ENCODE measurements around the gene RDH5.

RDH5 gene

DNA sequence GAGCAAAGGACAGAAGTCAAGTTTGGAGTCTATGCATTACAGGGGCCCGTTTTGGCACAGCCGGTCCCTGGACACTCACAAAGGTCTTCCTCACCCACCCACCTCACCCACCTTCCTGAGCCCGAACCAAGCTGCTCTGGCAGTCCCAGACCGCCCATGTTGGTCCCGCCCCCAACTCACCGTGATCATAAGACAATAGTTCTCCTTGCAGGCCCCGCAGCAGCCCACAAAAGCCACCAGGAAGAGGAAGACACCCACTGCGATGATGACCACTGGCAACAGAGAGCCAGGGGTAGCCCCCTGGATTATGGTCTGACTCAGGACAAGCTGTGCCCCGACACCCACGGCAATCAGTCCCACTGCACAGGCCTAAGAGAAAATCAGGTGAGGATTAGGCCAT lies 6.8 kb downstream of the RDH5 start:
- peak overlapping the region; percentile 87 for H3K27ac Mint-ChIP-seq
- peaks cover 40% of the 10 kb centered on the region for H3K4me1 Mint-ChIP-seq (ENCODE audit: low read depth)
- H3K27me3 Mint-ChIP-seq, result no peaks in the 10 kb centered on the region
- no peaks in the 10 kb centered on the region for H3K36me3 Mint-ChIP-seq
- H3K4me3 Mint-ChIP-seq, result peak overlapping the region; percentile 81
- H3K9me3 Mint-ChIP-seq (ENCODE audit: low read depth), result no peaks in the 10 kb centered on the region

DNA sequence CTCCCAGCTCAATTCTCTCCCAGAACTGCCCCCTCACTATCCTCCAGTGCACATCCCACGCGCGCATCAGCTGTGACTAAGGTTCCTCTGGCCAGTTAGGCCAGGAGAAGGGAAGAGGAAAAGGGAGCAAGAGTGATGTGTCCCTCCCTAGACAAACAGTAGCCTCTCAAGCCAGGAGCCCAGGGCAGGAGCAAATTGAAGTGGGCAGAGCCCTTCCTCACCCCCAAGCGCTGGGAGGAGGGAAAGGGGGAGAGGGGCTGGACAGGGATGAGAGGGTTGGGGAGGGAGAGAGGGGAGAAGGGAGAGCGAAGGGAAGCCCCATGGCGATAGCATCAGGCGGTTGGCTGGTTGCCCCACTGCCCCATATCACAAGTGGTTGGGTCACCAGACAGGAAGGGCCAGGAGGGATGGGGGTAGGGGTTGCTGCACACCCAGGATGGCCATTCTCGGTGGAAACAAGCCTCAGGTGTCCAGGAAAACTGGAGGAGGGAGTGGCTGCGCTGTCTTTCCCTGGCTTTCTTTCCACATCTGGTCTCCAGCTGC lies 7.5 kb downstream of the RDH5 start:
- Mint-ChIP-seq H3K27me3 (no peaks in the 10 kb centered on the region), H3K27ac (peak overlapping the region; percentile 87), H3K4me3 (peak overlapping the region; percentile 81), H3K9me3 (ENCODE audit: low read depth) (no peaks in the 10 kb centered on the region), H3K36me3 (no peaks in the 10 kb centered on the region), H3K4me1 (ENCODE audit: low read depth) (peaks cover 40% of the 10 kb centered on the region)

DNA sequence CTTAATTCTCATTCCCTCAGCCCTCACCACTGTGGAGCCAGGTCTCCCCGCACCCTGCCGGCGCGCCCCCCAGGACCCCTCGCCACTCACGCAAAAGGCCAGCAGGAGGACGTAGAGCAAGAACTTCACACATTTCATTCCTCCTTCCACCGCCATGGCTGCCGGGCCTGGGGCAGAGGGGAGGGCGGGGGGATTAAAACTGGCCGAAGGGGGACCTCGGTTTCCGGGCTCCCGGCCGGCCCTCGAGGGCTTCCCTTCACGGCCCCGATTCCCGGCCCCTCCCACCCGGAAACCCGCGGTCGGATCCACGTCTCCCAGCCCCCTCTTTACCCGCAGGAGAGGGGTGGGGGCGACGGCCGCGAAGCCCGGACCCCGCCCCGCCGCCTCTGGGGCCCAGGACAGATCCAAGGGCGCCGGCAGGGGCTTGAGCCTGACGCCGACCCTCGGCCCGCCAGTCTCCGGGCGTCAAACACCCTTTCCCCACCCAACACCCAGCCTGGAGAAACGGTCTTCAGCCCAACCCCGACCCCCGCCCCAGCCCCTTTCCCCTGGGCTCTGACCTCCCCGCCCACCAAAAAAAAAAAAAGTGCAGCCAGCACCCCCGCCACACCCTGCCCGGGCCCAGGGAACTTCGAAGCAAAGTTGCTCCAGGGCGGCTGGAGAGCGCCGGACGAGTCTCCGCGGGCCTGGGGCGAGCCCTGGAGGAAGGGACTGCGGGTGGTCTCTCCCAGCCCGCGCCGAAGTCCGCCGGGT lies 8.2 kb downstream of the RDH5 start:
- Mint-ChIP-seq H3K27ac (no peak overlapping the region), H3K9me3 (ENCODE audit: low read depth) (no peaks in the 10 kb centered on the region), H3K27me3 (no peaks in the 10 kb centered on the region), H3K4me3 (peak overlapping the region; percentile 81), H3K36me3 (no peaks in the 10 kb centered on the region), H3K4me1 (ENCODE audit: low read depth) (peaks cover 40% of the 10 kb centered on the region)

DNA sequence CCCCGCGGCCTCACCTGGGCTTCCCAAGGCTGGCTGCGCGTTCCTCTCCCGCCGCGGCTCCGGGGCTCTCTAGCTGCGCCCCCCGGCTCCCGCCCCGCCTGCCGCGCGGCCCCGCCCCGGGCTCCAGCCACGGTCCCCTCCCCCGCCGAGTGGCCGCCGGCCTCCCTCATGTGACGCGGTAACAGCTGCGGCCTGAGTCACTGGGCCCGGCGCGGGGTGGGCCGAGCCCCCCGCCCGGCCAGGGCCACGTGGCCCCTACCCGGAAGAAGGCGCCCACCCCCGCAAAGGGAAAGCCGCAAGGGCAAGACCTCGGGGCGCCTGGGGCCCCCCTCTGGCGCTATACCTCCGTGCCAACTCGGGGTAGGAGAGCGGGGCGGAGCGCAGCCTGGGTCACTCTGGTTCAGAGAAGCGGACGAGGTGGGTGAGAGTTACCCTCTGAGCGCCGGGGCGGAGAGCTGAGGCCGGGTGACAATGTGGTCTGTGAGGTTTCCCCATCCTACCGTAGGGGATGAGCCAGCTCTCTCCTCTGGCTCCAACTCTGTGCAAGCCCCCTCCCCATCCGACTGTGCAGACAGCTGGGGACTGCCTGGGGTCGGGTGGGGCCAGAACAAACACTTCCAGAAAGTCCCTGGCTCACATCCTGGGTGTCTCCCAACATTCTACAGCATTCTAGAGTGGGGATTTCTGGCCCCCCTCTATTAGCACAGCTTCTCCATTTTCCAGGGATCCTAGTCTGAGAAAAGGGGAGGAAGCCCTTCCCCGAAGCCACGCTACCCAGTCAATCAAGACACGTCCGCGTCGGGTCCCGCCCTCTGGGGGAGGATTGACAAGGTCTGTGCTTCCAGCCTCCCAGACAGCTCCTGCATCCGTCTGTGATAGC lies 9.0 kb downstream of the RDH5 start, which contains the start of gene CD63:
CD63 (minus strand) TSS at position 71 of the 880 bp plus-strand sequence. CDS start 668 bp downstream, outside the sequence.
- H3K27me3 Mint-ChIP-seq, result no peaks in the 10 kb centered on the region
- H3K36me3 Mint-ChIP-seq, result no peaks in the 10 kb centered on the region
- peak within 1 kb of the TSS; percentile 94 for H3K27ac Mint-ChIP-seq
- H3K9me3 Mint-ChIP-seq (ENCODE audit: low read depth), result no peaks in the 10 kb centered on the region
- peak within 1 kb of the TSS; percentile 86 for H3K4me3 Mint-ChIP-seq
- H3K4me1 Mint-ChIP-seq (ENCODE audit: low read depth), result peaks cover 40% of the 10 kb centered on the region

DNA sequence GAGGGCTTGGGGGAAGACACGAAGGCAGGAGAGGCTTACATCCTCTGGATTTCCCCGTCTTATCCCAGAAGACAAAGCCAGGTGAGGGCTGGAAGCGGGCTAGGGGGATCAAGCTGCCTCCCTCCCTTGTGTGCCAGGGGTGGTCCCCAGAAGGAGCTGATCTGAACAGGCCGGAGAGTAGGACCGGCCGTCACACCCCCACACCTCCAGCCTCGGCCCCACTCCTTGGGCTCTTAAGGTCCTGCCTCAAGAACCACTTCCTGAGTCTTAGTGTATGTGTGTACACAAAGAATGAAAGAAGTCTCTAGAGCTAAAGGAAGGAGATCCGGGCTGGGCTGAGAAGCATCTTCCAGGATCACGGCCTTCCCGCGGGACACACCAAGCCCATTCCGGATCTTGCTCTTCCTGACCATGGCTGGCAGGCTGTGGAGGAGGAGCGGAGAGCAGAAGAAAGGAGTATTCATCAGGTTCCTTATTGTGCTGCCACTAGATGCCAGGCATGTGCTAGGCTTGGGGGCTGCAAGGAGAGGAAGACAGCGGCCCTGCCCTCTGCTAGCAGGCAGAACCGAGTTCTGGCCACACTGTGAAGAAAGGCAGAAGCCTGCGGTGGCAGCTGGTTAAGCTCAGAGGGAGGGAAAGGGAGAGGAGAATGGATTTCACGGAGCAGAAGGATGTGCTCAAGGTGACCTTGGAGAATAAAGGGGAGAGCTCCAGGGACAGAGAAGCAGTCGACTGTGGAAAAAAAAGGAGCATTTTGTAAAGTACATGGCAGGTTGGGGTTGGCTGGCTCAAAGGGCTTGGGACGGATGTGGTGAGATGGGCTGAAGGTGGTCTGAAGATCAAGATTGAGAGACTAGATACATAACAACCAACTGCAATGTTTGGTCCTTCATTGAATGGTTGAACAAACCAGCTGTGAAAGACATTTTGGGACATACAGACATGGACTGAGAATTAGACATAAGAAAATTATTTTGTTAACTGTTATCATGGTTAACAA lies 9.9 kb downstream of the RDH5 start:
- Mint-ChIP-seq H3K27ac (peak overlapping the region; percentile 94), H3K4me3 (peak overlapping the region; percentile 86), H3K9me3 (ENCODE audit: low read depth) (no peaks in the 10 kb centered on the region), H3K27me3 (no peaks in the 10 kb centered on the region), H3K4me1 (ENCODE audit: low read depth) (peaks cover 36% of the 10 kb centered on the region), H3K36me3 (no peaks in the 10 kb centered on the region)

DNA sequence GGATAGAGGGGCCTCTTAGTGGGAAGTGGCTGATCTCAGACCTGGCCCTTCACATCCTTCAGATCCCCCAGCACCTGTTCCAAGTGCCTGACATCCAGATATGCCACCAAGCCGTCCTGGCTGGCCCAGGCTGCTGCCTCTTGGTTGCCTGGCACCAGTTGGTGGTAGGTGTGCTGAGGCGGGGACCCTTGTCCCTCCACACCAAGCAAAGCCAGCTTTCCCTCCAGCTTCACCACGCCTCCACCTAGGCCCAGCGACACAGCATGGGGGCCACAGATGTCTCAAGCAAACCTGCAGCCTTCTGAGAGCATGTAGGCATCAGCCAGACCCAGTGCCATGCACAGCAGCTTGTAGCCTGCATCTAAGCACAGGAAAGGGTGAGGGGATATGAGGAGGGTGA lies 12.1 kb downstream of the RDH5 start:
- Mint-ChIP-seq H3K4me3 (no peak overlapping the region), H3K9me3 (ENCODE audit: low read depth) (no peaks in the 10 kb centered on the region)

DNA sequence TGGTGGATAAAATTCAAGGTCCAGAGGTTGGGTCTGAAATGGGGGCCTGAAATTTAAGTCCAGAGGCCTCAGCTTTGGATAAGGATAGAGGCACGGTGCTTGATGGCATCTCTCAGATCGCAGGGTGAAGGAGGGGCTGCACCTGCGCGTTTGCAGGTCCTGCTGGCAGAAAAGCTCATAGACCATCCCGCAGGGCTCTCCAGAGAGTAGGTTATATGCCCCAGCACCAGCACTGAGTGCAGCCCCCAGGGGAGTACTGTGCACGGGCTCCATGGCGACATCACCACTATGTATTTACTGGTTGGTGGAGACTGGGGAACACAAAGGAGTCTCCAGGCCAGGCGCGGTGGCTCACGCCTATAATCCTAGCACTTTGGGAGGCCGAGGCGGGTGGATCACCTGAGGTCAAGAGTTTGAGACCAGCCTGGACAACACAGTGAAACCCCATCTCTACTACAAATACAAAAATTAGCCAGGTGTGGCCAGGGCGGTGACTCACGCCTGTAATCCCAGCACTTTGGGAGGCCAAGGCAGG lies 12.9 kb downstream of the RDH5 start:
- Mint-ChIP-seq H3K4me1 (ENCODE audit: low read depth) (peaks cover 30% of the 10 kb centered on the region), H3K27me3 (no peaks in the 10 kb centered on the region), H3K4me3 (no peak overlapping the region), H3K9me3 (ENCODE audit: low read depth) (no peaks in the 10 kb centered on the region), H3K36me3 (no peaks in the 10 kb centered on the region), H3K27ac (no peak overlapping the region)

More for the DNA sequence above, 12.1 kb downstream of the RDH5 start:
- no peaks in the 10 kb centered on the region for H3K36me3 Mint-ChIP-seq
- peaks cover 26% of the 10 kb centered on the region for H3K4me1 Mint-ChIP-seq (ENCODE audit: low read depth)
- H3K27me3 Mint-ChIP-seq, result no peaks in the 10 kb centered on the region
- no peak overlapping the region for H3K27ac Mint-ChIP-seq

DNA sequence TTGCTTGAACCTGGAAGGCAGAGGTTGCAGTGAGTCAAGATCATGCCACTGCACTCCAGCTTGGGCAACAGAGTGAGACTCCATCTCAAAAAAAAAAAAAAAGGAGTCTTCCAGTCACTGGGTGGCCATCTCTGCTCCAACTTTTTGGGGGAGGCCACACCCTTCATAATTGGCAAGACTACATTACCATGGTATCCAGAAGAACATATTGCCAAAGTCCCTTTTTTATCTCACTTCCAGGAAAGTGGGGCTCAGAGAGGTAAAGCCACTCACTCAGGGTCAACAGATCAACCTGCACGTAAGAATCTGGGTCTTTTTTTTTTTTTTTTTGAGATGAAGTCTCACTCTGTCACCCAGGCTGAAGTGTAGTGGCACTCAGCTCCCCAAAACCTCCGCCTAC lies 13.7 kb downstream of the RDH5 start:
- no peak overlapping the region for H3K4me3 Mint-ChIP-seq
- H3K27ac Mint-ChIP-seq, result no peak overlapping the region
- H3K4me1 Mint-ChIP-seq (ENCODE audit: low read depth), result peaks cover 33% of the 10 kb centered on the region
- H3K27me3 Mint-ChIP-seq, result no peaks in the 10 kb centered on the region
- H3K36me3 Mint-ChIP-seq, result no peaks in the 10 kb centered on the region
- no peaks in the 10 kb centered on the region for H3K9me3 Mint-ChIP-seq (ENCODE audit: low read depth)

DNA sequence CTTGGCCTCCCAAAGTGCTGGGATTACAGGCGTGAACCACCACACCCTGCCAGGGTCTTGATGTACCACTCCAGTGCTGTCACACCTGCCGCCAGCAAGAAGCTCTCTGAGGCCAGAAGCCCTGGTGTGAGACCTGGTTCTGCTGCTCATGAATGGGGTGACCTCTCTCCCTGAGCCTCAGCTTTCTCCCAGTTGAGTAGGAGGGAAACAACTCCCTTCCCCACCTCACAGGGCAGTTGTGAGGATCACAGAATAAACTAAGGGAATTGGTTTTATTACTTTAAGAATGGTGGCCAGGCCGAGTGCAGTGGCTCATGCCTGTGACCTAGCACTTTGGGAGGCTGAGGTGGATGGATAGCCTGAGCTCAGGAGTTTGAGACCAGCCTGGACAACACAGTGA lies 14.4 kb downstream of the RDH5 start:
- Mint-ChIP-seq H3K27ac (no peak overlapping the region), H3K36me3 (no peaks in the 10 kb centered on the region), H3K27me3 (no peaks in the 10 kb centered on the region), H3K4me1 (ENCODE audit: low read depth) (peaks cover 31% of the 10 kb centered on the region), H3K9me3 (ENCODE audit: low read depth) (no peaks in the 10 kb centered on the region), H3K4me3 (no peak overlapping the region)

DNA sequence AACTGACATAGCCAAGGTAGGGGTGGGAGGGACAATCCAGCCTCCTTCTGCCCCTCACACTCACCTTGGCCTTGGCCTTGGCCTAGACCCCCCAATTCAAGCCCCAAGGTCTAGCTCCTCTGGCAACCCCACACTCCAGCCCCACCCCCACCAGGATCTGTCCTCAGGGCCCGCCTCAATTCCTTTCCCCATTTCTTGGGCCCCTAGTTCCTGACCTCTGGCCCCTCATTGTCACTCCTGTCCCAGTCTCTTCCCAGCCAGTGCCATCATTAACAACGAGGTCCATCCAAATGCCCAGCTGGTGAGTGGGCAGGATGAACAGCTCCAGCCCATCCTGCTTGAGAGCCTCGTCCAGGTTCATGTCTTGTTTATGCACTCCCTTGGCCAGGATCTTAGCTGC lies 15.9 kb downstream of the RDH5 start:
- H3K36me3 Mint-ChIP-seq, result no peaks in the 10 kb centered on the region
- no peaks in the 10 kb centered on the region for H3K27me3 Mint-ChIP-seq
- H3K4me3 Mint-ChIP-seq, result no peak overlapping the region
- H3K27ac Mint-ChIP-seq, result no peak overlapping the region
- no peaks in the 10 kb centered on the region for H3K9me3 Mint-ChIP-seq (ENCODE audit: low read depth)
- H3K4me1 Mint-ChIP-seq (ENCODE audit: low read depth), result peaks cover 19% of the 10 kb centered on the region

DNA sequence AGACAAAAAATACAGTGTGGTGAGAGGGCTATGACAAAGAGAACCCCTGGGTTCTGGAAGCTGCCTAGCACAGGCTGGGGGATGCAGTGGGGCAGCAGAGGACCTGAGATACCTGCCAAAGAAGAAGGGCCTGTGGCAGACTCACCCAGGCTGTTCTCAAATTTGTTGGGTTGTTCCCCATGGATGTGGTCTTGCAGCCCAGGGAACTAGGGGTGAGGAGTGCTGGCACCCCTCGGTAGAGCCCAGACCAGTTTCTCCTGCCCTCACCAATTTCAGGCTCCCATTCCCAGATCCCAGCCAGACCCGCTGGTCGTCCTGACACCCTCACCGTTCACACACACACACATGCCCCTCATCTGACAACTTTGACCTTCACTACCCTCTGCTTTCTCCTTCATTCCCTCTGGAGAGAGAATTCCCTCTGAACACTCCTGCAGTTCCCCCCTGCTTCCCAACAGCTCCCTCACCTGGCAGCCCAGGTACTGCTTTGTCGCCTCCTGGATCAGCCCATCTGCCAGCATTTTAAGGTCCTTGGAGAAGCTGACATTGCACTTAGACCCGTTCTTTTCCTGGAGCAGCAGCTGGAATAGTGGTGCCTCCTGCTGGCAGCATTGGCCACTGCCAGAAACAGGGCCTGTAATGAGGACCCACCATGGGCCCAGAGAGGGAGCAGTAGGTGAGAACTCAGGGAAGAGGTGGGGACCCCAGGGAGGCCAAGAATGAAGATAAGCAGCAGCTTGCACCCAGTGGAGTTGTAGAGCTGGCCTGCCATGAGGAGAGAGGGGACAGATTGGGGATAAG lies 16.8 kb downstream of the RDH5 start:
- no peaks in the 10 kb centered on the region for H3K9me3 Mint-ChIP-seq (ENCODE audit: low read depth)
- H3K27ac Mint-ChIP-seq, result no peak overlapping the region
- H3K4me3 Mint-ChIP-seq, result peak overlapping the region; percentile 89
- H3K4me1 Mint-ChIP-seq (ENCODE audit: low read depth), result peaks cover 20% of the 10 kb centered on the region
- no peaks in the 10 kb centered on the region for H3K36me3 Mint-ChIP-seq
- no peaks in the 10 kb centered on the region for H3K27me3 Mint-ChIP-seq

DNA sequence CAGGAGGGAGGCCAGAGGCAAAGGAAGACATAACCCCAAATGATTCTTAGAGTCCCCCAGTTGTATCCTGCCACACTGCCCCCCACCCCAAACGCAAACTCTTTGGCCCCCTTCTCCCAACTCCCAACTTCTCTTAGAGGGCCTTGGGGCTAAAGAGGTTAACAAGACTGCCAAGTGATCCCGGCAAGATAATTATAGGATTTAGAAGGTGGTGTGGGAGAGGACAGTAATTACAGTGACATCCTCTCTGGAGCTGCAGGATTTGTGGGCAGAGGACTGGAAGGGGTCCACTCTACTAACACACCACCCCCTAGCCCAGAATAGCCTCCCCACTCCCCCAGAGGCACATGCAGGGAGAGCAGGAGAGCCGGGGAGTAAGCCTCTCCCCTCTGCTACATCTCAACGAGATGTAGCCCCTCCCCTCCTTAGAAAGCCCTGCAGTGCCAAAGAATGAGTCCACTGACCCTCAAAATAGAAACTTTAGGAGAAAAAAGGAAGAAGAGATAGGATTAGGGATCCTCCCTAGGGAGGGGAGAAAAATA lies 17.5 kb downstream of the RDH5 start:
- Mint-ChIP-seq H3K4me1 (ENCODE audit: low read depth) (peaks cover 25% of the 10 kb centered on the region), H3K36me3 (no peaks in the 10 kb centered on the region), H3K4me3 (peak overlapping the region; percentile 89), H3K27ac (peak overlapping the region; percentile 86), H3K27me3 (no peaks in the 10 kb centered on the region), H3K9me3 (ENCODE audit: low read depth) (no peaks in the 10 kb centered on the region)
